Bronchial epithelial cell (primary cell): Measurements from ENCODE around the gene TSPEAR. TPM values are rescaled to one million over a fixed set of nuclear protein-coding genes. Genes with fewer than 3 reads are reported as not detected.

Source experiments
- DNase-seq: peaks from one replicate; pipeline ENCODE4 v3.0.0-alpha.2; 2010; ENCODE audit warnings: low read depth
- FAIRE-seq: peaks from 2 replicates; lab custom pipeline; 2011; peaks lifted over from hg19 to GRCh38; lab: Jason Lieb, UNC
- H3K27me3 ChIP-seq: 2 replicates; pipeline ENCODE4 v1.5.1; 2011; ENCODE audit warnings: low read length; ENCODE audit not compliant: control insufficient read depth, insufficient read depth
- H3K36me3 ChIP-seq: 2 replicates; pipeline ENCODE4 v1.5.1; 2011; ENCODE audit warnings: low read length; ENCODE audit not compliant: control insufficient read depth, insufficient read depth
- H3K4me3 ChIP-seq: 2 replicates; pipeline ENCODE4 v1.5.1; 2011; ENCODE audit warnings: mild to moderate bottlenecking, low read depth, low read length, control low read depth
- total RNA-seq: library from RNA; depleted of rRNA; stranded (reverse); fragments of >200 nt; gene quantifications from 2 replicates; pipeline ENCODE4 v1.2.1, GENCODE V29; 2014
- TF ChIP-seq, protein P1 (sequence below): IDR thresholded peaks from 2 replicates; pipeline ENCODE4 v1.5.1; 2011; ENCODE audit warnings: mild to moderate bottlenecking, moderate library complexity, low read length, control low read depth, inconsistent platforms; ENCODE audit not compliant: insufficient read depth, severe bottlenecking

Gene TSPEAR
- total RNA-seq, 1 donor from 2014 or later, result not detected

DNA sequence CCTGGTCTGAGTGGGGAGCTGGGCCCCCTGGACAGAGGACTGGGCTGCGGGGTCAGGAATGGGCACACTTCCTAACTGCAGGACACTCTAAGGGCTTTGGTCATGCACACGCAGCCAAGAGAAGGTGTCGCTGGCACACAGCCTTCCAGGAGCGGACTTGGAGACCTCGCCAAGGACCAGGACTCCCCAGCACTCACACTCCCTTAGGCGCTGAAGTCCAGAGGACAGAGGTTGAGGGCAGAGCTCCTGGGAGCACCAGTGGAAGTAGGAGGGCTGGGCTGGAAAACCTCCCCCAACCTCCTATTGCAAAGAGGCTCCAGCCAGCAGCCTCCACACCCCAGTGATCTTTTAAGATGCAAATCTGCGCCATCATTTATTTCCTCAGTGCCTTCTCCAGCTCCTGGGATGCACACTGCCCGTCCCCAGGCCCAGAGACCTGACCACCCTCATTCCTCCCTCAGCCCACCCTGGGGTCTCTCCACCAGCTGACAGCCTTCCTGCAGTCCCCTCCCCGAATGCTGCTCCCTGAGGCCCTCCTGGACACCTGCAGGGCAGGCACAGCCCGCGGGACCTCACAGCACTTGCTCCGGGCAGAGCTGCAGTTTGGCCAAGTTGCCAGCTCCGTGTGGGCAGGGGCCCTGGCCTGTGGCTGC is 3.0 kb downstream of the TSPEAR start:
- H3K36me3 ChIP-seq, result no peaks in the 10 kb centered on the region
- DNase-seq (no peak), FAIRE-seq (no peak)
- H3K4me3 ChIP-seq, result no peak overlapping the region
- TF ChIP-seq, protein P1, sequence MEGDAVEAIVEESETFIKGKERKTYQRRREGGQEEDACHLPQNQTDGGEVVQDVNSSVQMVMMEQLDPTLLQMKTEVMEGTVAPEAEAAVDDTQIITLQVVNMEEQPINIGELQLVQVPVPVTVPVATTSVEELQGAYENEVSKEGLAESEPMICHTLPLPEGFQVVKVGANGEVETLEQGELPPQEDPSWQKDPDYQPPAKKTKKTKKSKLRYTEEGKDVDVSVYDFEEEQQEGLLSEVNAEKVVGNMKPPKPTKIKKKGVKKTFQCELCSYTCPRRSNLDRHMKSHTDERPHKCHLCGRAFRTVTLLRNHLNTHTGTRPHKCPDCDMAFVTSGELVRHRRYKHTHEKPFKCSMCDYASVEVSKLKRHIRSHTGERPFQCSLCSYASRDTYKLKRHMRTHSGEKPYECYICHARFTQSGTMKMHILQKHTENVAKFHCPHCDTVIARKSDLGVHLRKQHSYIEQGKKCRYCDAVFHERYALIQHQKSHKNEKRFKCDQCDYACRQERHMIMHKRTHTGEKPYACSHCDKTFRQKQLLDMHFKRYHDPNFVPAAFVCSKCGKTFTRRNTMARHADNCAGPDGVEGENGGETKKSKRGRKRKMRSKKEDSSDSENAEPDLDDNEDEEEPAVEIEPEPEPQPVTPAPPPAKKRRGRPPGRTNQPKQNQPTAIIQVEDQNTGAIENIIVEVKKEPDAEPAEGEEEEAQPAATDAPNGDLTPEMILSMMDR, result no peak
- peaks cover 41% of the 10 kb centered on the region for H3K27me3 ChIP-seq

DNA sequence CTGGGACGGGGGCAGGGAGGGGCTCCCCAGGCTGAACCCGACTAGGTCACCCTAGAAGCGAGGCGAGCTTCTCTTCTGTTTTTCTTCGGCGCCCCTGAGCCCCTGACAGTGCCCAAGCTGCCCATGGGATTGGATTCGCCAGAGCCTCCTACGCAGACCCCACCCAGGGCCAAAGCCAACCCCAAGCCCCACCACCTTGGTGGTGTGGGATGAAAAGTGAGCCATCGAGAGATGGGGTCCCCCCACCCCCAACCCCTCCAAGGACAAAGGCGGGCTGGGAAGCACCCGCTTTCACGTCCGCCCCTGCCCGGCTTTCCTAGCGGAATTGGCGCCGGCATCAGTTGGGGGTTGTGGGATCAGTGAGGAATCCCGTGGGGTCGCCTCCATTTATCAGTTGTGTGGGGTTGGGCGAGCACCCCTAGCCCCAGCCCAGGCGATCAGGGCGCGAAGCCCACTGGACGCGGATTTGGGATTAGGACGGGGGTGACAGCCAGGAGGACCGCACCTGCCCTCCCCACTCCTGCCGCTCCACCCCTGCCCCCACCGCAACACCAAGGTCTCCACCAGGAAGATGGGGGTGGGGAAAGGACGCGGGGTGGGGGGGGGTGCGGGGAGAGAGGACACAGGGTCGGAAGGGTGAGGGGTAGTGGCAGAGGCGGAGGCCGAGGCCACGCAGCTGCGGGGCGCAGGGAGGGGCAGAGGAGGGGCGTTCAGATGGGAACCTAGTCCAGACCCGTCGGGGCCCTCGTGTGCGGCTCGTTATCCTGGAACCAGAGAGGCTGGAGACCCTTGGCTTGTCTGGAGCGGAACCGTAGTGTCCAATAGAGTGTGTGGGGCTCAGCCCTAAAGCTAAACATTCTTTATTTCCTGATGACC is 4.4 kb downstream of the TSPEAR start:
- TF ChIP-seq, protein P1, result no peak
- no peaks in the 10 kb centered on the region for H3K36me3 ChIP-seq
- no peak for FAIRE-seq
- no peak for DNase-seq
- no peak overlapping the region for H3K4me3 ChIP-seq
- H3K27me3 ChIP-seq, result peaks cover 35% of the 10 kb centered on the region

DNA sequence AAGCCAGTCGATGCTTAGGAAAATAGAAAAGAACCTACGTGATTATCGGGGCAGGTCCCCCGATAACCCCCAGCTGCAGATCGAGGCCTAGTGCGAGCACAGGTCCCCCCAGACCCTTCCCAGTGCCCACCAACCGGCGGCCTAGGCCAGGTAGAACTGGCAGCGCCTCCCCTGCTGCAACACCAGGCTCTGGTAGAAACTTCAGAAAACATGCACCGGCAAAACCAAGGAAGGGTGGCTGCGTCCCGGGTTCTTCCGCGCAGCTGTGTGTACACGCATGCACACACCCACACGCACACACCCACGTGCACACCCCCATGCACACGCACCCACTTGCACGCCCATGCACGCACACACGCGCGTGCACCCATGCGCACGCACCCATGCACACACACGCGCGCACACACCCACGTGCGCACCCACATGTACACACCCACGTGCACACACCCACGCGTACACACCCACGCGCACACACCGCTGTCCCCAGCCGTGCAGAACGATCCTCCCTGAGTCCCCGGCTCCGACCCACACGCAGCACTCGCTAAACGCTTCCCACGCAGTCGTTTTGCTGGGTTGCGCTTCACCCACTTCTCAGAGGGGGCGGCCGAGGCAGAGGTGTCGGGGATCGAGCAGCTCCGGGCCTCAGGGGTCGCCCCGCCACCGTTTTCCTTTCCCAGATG is 5.2 kb downstream of the TSPEAR start:
- Histone ChIP-seq H3K36me3 (no peaks in the 10 kb centered on the region), H3K27me3 (peaks cover 28% of the 10 kb centered on the region), H3K4me3 (no peak overlapping the region)
- DNase-seq, result no peak
- TF ChIP-seq, protein P1, result no peak
- no peak for FAIRE-seq

DNA sequence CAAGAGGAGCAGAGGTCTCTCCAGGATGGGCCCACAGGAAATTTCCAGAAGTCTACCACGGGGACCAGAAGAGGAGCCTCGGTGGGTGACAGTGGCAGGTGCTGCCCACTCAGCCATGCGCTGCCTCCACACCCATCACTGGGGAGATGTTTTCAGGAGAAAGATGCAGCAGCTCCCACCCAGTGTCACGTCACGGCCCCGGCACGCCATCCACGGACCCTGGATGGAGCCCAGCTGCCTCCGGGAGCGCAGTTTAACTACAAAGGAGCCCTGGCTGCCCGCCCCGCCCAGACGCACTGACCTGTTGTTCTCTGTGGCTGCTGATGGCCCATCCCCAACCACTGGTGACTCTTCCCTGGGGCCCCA is 6.8 kb downstream of the TSPEAR start:
- H3K27me3 ChIP-seq, result peaks cover 24% of the 10 kb centered on the region
- TF ChIP-seq, protein P1, result no peak

DNA sequence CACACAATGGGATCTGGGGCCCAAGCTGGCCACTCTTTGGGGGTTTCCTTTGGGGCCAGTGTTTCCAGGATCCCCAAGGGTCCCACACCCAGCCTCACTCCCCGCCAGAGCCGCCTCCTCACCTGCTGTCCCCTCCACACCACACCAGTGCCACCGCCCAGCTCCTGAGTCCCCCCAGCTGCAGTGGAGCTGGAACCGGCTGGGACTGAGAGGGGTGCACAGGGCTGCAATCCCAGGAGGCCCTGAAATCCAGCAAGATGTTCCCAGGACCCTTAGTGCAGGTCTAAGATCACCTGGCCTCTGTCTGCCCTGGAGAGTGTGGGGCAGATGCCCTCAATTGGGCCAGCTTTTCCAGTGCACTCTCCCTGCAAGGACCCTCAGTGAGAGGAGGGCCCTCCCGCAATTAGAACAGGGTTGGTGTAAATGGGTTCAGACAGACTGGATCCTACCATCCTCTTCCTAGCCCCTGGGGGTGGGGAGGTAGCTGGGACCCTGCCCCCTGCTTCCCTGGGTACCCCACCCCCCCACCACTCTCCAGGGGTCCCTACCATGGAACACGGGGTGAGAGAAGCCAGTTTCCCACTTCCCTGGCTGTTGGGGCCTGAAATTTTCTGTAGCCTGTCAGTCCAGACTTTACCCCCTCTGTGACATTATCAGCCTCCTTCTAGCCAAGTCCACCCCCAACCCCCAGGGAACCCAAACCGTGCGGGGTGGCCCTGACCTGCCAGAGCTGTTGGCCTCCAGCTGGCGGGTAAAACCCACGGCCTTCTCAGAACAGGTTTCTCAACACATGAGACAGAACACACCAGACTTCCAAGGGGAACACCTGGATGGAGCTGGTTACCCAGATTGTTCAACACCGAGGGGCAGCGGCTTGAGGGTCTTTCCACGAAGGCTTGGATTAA is 7.4 kb downstream of the TSPEAR start:
- peaks cover 20% of the 10 kb centered on the region for H3K27me3 ChIP-seq
- no peak for FAIRE-seq

More for the DNA sequence above, 6.8 kb downstream of the TSPEAR start:
- DNase-seq, result no peak
- FAIRE-seq, result no peak
- Histone ChIP-seq H3K4me3 (no peak overlapping the region), H3K36me3 (no peaks in the 10 kb centered on the region)

More for the DNA sequence above, 7.4 kb downstream of the TSPEAR start:
- Histone ChIP-seq H3K36me3 (no peaks in the 10 kb centered on the region), H3K4me3 (no peak overlapping the region)
- no peak for DNase-seq
- TF ChIP-seq, protein P1, result no peak
